Gastroesophageal sphincter (tissue), 3 donors: ENCODE results near the gene CENPN.

Source experiments
- CTCF ChIP-seq, 4 experiments: fragments of 200-600 bp in 2 of 4; fragments of 450-650 bp in 2 of 4; sonication (generic) in 1 of 4; IDR thresholded peaks; one replicate each; pipeline ENCODE4 v1.5.1; 2017 to 2019; ENCODE audit warnings: antibody characterized with exemption in 4 of 4, mild to moderate bottlenecking in 2 of 4, moderate library complexity in 2 of 4
- POLR2AphosphoS5 ChIP-seq: sonication (generic); formaldehyde crosslinking; IDR thresholded peaks from one replicate; pipeline ENCODE4 v1.6.1; 2017; ENCODE audit warnings: antibody characterized with exemption

- no peak for TF ChIP-seq CTCF (IDR thresholded peaks at IDR 0.05)
- TF ChIP-seq POLR2AphosphoS5 = no peak
Measured at GRCh38 chr16:81035975-81036750, 29.1 kb downstream of the CENPN start.
